DND-41 (cell line): ENCODE results near the gene DCBLD1.

Source experiments
- EZH2 ChIP-seq: IDR thresholded peaks from 3 replicates; pipeline ENCODE4 v1.6.1; 2012; ENCODE audit warnings: borderline replicate concordance, low read depth, mild to moderate bottlenecking, moderate library complexity, low read length, inconsistent platforms; ENCODE audit not compliant: severe bottlenecking
- TF ChIP-seq, protein P1 (sequence below): IDR thresholded peaks from 2 replicates; pipeline ENCODE4 v1.5.1; 2012; ENCODE audit warnings: borderline replicate concordance, low read length, moderate library complexity, mild to moderate bottlenecking; ENCODE audit not compliant: poor library complexity, severe bottlenecking; ENCODE audit errors: extremely low read depth

- TF ChIP-seq, protein P1, sequence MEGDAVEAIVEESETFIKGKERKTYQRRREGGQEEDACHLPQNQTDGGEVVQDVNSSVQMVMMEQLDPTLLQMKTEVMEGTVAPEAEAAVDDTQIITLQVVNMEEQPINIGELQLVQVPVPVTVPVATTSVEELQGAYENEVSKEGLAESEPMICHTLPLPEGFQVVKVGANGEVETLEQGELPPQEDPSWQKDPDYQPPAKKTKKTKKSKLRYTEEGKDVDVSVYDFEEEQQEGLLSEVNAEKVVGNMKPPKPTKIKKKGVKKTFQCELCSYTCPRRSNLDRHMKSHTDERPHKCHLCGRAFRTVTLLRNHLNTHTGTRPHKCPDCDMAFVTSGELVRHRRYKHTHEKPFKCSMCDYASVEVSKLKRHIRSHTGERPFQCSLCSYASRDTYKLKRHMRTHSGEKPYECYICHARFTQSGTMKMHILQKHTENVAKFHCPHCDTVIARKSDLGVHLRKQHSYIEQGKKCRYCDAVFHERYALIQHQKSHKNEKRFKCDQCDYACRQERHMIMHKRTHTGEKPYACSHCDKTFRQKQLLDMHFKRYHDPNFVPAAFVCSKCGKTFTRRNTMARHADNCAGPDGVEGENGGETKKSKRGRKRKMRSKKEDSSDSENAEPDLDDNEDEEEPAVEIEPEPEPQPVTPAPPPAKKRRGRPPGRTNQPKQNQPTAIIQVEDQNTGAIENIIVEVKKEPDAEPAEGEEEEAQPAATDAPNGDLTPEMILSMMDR: no peak
- TF ChIP-seq EZH2: no peak
Measured at GRCh38 chr6:117518870-117519269, 36.4 kb downstream of the DCBLD1 start.
